Suprapubic skin (tissue), 3 donors: Measurements from ENCODE around the gene DCDC2.

Source experiments
- CTCF ChIP-seq, 2 donors: fragments of 200-600 bp in 1 of 2; fragments of 450-650 bp in 1 of 2; sonication (generic) in 1 of 2; IDR thresholded peaks; one replicate each; pipeline ENCODE4 v1.5.1; 2016 to 2019; ENCODE audit warnings: antibody characterized with exemption in 2 of 2, mild to moderate bottlenecking in 1 of 2, moderate library complexity in 1 of 2
- POLR2AphosphoS5 ChIP-seq, 3 donors: sonication (generic); formaldehyde crosslinking; IDR thresholded peaks; one replicate each; pipeline ENCODE4 v1.6.1; 2017; ENCODE audit warnings: antibody characterized with exemption in 3 of 3

- TF ChIP-seq POLR2AphosphoS5 (IDR thresholded peaks at IDR 0.05): no peak
- TF ChIP-seq CTCF (IDR thresholded peaks at IDR 0.05): no peak
Observed at GRCh38 chr6:24231438-24231977, 126.4 kb downstream of the DCDC2 start.
